HepG2 (cell line): Measurements from ENCODE around the gene ZFP64. TPM values are rescaled to one million over a fixed set of nuclear protein-coding genes. Genes with fewer than 3 reads are reported as not detected.

Experiments
- ATAC-seq: fragments of 200-7000 bp; cut with Tn5 transposase; 3 replicates; pipeline ENCODE4 v1.9.1; 2020; ENCODE audit warnings: mild to moderate bottlenecking, moderate library complexity
- BruUV-seq: library from RNA; stranded (reverse); fragments of 400-500 nt; replicated peaks from 2 replicates; lab custom pipeline; 2021; lab: Mats Ljungman, UMichigan
- CTCF ChIA-PET: fragments of 300-600 bp; formaldehyde crosslinking; extraction: SDS; loops from one replicate; lab custom pipeline; 2021; ENCODE audit warnings: low total read pairs, inconsistent platforms, low intra/inter-chr PET ratio; lab: Yijun Ruan, JAX
- POLR2A ChIA-PET: fragments of 350-600 bp; sonication (Branson Sonifier 250); formaldehyde crosslinking; loops from one replicate; lab custom pipeline; 2020; ENCODE audit warnings: antibody characterized with exemption, inconsistent platforms; lab: Yijun Ruan, JAX
- DNase-seq: peaks from one replicate; pipeline ENCODE4 v3.0.0-alpha.2; 2015; ENCODE audit warnings: low spot score
- FAIRE-seq: peaks from 3 replicates; lab custom pipeline; 2011; peaks lifted over from hg19 to GRCh38; lab: Jason Lieb, UNC
- H2AFZ ChIP-seq: one replicate; pipeline ENCODE4 v1.6.1; 2011; ENCODE audit warnings: low read length, inconsistent platforms
- H3K27ac ChIP-seq: fragments of 300-600 bp; 3 replicates; pipeline ENCODE4 v1.8.0; 2011; ENCODE audit warnings: mixed run types, mild to moderate bottlenecking, mixed read lengths, low read length, inconsistent platforms; ENCODE audit not compliant: insufficient read depth; ENCODE audit errors: extremely low read length
- H3K27me3 ChIP-seq, 2 experiments: fragments of 200-600 bp in 1 of 2; 2 replicates in 1 of 2; 3 replicates in 1 of 2; pipeline versions ENCODE4 v1.6.0 to v1.8.0; 2011; ENCODE audit warnings: low read length in 2 of 2, mild to moderate bottlenecking in 2 of 2, moderate library complexity in 2 of 2, inconsistent platforms in 1 of 2; ENCODE audit not compliant: insufficient read depth in 2 of 2, control insufficient read depth in 1 of 2
- H3K36me3 ChIP-seq, 2 experiments: fragments of 200-600 bp in 1 of 2; replicated peaks in 1 of 2; 2 replicates in 1 of 2; 3 replicates in 1 of 2; pipeline versions ENCODE4 v1.5.1 to v1.8.0; 2011; ENCODE audit warnings: low read length in 2 of 2, inconsistent platforms in 1 of 2; ENCODE audit not compliant: insufficient read depth in 2 of 2, control insufficient read depth in 1 of 2
- H3K4me1 ChIP-seq: 2 replicates; pipeline ENCODE4 v1.5.1; 2012; ENCODE audit warnings: low read length, inconsistent platforms; ENCODE audit not compliant: insufficient read depth
- H3K4me2 ChIP-seq: 2 replicates; pipeline ENCODE4 v1.6.0; 2011; ENCODE audit warnings: low read depth, low read length, inconsistent platforms
- H3K4me3 ChIP-seq, 3 experiments: fragments of 200-600 bp in 1 of 3; sonication (generic), shearing (Covaris generic) in 1 of 3; replicated peaks in 1 of 3; 2 replicates each; pipeline ENCODE4 v1.5.1; 2011 to 2016; ENCODE audit warnings: low read length in 3 of 3, inconsistent platforms in 2 of 3, low read depth in 2 of 3, mild to moderate bottlenecking in 2 of 3, control low read depth in 1 of 3, mixed read lengths in 1 of 3; ENCODE audit not compliant: insufficient read depth in 1 of 3
- H3K79me2 ChIP-seq: one replicate; pipeline ENCODE4 v1.6.1; 2011; ENCODE audit warnings: low read length, inconsistent platforms; ENCODE audit not compliant: insufficient read depth
- H3K9ac ChIP-seq: 2 replicates; pipeline ENCODE4 v1.6.0; 2011; ENCODE audit warnings: mild to moderate bottlenecking, low read depth, low read length, inconsistent platforms; ENCODE audit not compliant: insufficient read depth
- H3K9me3 ChIP-seq: 2 replicates; pipeline ENCODE4 v1.5.1; 2012; ENCODE audit warnings: mild to moderate bottlenecking, low read length
- H4K20me1 ChIP-seq: 2 replicates; pipeline ENCODE4 v1.6.0; 2011; ENCODE audit warnings: inconsistent platforms, mild to moderate bottlenecking, low read length, moderate library complexity; ENCODE audit not compliant: insufficient read depth
- CCDC6 ChIP-seq: sonication (generic); formaldehyde crosslinking; IDR thresholded peaks from 2 replicates; pipeline ENCODE4 v1.8.1; 2022; ENCODE audit warnings: mild to moderate bottlenecking, missing genetic modification reagents, moderate library complexity
- DNMT3B ChIP-seq: conservative IDR thresholded peaks from 2 replicates; pipeline ENCODE4 v1.6.1; 2016; ENCODE audit warnings: missing biosample characterization, control low read depth
- GFI1 ChIP-seq: sonication (generic); formaldehyde crosslinking; IDR thresholded peaks from 2 replicates; pipeline ENCODE4 v1.5.0; 2020; ENCODE audit warnings: missing genetic modification reagents, mild to moderate bottlenecking, borderline replicate concordance
- HDAC2 ChIP-seq: sonication (generic); formaldehyde crosslinking; IDR thresholded peaks from 2 replicates; pipeline ENCODE4 v1.4.0; 2020; ENCODE audit warnings: missing genetic modification reagents
- MED13 ChIP-seq: sonication (generic); formaldehyde crosslinking; IDR thresholded peaks from 2 replicates; pipeline ENCODE4 v1.5.0; 2020; ENCODE audit warnings: missing genetic modification reagents
- MIER2 ChIP-seq: IDR thresholded peaks from 2 replicates; pipeline ENCODE4 v1.6.1; 2016; ENCODE audit warnings: missing biosample characterization, missing genetic modification reagents
- RCOR2 ChIP-seq: IDR thresholded peaks from 2 replicates; pipeline ENCODE4 v1.6.1; 2016; ENCODE audit warnings: missing biosample characterization, missing genetic modification reagents
- ZFY ChIP-seq: sonication (generic); formaldehyde crosslinking; IDR thresholded peaks from 2 replicates; pipeline ENCODE4 v1.4.0; 2020; ENCODE audit warnings: missing genetic modification reagents
- WGBS: methylation state at CpG from one replicate; pipeline ENCODE4 v1.1.6; 2017; ENCODE audit warnings: low lambda C conversion rate; 5-methylcytosine and 5-hydroxymethylcytosine counted together
- in situ Hi-C: cut with HindIII; loops from 2 replicates; pipeline ENCODE4 v1.10.0; 2017; ENCODE audit warnings: low pct_unique_long_range_greater_than_20kb; ENCODE audit not compliant: extremely low pct_ligation_motif_present
- intact Hi-C: fragments of 100-400 bp; cut with micrococcal nuclease; formaldehyde crosslinking; loops from one replicate; pipeline ENCODE4 v1.10.0; 2022; ENCODE audit not compliant: unreplicated experiment
- polyA plus RNA-seq, 8 experiments: library from polyadenylated mRNA; depleted of rRNA in 3 of 8; stranded (reverse) in 7 of 8; unstranded in 1 of 8; fragments of >200 nt; fragmentation: Illumina TruSeq in 4 of 8; extraction: Trizol in 4 of 8; gene quantifications; 2 replicates each; pipeline versions ENCODE4 v1.2.1 to v1.2.3, GENCODE V29; 2011 to 2016; ENCODE audit warnings: low read depth in 4 of 8, missing spikeins in 1 of 8, mixed read lengths in 1 of 8; ENCODE audit not compliant: insufficient read depth in 1 of 8
- total RNA-seq, 5 experiments: library from RNA; depleted of rRNA; stranded (reverse); fragments of >200 nt; fragmentation: Illumina TruSeq; extraction: Trizol; gene quantifications; 2 replicates each; pipeline ENCODE4 v1.2.3, GENCODE V29; 2016; ENCODE audit warnings: low read depth in 1 of 5
- TF ChIP-seq, protein P1 (sequence below): IDR thresholded peaks from 2 replicates; pipeline ENCODE4 v1.6.1; 2016
- TF ChIP-seq, protein P2 (sequence below): sonication (generic); formaldehyde crosslinking; IDR thresholded peaks from 2 replicates; pipeline ENCODE4 v1.4.0; 2020; ENCODE audit warnings: missing genetic modification reagents
- TF ChIP-seq, protein P3 (sequence below): sonication (generic); formaldehyde crosslinking; IDR thresholded peaks from 2 replicates; pipeline ENCODE4 v1.4.0; 2020; ENCODE audit warnings: missing genetic modification reagents

Gene ZFP64
- total and polyA plus RNA-seq, 2 of the 13 experiments (the other 11 are each of a cell fraction or from before 2014, with no cell fraction given), result 12.0 to 24.3 TPM

DNA sequence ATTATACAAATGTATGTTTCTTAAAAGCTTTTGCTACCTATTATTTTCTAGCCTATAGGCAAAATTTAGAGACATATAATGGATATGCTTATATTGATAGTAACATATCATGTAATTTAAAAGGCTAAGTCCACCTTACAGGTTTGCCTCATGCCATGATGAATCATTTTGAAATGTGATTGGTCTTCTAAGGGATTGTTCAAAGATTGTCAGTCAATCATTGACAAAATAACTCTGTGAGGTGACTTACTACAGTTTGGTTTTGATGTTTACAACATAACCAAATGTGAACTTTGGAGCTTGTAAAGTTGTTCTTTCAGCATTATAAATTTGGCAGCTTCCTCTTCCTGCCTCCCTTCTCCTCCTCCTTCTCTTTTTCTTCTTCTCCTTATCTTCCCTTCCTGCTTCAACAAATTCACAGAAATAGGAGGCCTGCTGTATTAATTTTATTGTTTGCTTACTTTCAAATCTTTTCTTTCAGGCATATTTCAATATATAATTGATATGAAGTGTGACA lies 39.7 kb upstream of the ZFP64 start (continued):
- TF ChIP-seq, protein P1, sequence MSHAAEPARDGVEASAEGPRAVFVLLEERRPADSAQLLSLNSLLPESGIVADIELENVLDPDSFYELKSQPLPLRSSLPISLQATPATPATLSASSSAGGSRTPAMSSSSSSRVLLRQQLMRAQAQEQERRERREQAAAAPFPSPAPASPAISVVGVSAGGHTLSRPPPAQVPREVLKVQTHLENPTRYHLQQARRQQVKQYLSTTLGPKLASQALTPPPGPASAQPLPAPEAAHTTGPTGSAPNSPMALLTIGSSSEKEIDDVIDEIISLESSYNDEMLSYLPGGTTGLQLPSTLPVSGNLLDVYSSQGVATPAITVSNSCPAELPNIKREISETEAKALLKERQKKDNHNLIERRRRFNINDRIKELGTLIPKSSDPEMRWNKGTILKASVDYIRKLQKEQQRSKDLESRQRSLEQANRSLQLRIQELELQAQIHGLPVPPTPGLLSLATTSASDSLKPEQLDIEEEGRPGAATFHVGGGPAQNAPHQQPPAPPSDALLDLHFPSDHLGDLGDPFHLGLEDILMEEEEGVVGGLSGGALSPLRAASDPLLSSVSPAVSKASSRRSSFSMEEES (CRISPR knock-in tag), result peak; percentile 48; the same call in 1 of the 2 replicates
- 0 out of 2 replicates have a peak, but pooled peaks have one; percentile 34 for TF ChIP-seq HDAC2 (CRISPR knock-in tag)
- TF ChIP-seq RCOR2 (CRISPR knock-in tag), result peak; percentile 81; the same call in 1 of the 2 replicates
- TF ChIP-seq MIER2 (CRISPR knock-in tag), result no peak
- no peak for TF ChIP-seq GFI1 (CRISPR knock-in tag)
- no peak for TF ChIP-seq ZFY (CRISPR knock-in tag)
- TF ChIP-seq, all 625 proteins: peak for 99

DNA sequence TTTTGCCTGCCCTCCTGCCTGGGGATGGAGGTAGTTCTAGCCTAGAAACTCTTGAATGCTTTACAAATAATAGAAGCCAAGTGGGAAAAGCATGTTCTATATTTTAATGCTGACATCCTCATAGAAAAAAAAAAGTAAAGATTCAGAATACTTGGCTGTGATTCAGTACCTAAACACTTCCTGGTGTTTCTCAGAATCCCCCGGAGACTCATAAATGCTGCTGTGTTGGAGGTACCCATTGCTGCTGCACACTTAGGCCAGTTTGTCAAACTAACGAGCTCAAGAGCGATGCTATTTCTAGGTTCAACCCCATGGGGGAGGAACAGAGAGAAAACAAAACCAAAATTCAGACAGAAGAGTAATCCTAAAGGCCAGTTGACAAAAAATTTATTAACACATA lies 38.8 kb upstream of the ZFP64 start:
- Histone ChIP-seq H3K27ac (peak overlapping the region; percentile 46), H3K4me2 (no peak overlapping the region), H3K9ac (no peak overlapping the region), H3K79me2 (no peaks in the 10 kb centered on the region), H3K4me1 (peaks cover 53% of the 10 kb centered on the region), H4K20me1 (no peaks in the 10 kb centered on the region), H3K36me3 (no peaks in the 10 kb centered on the region), H3K27me3 (no peaks in the 10 kb centered on the region), H3K4me3 (no peak overlapping the region)
- intact Hi-C loops, result no loop called here
- POLR2A ChIA-PET, result interaction anchor here (1.4 to 1.5 kb wide), 2 partner anchors 39 to 1349 kb away, joined by 3 to 22 read pairs; partner anchors contain the start of gene ZFP64
- no peak for ATAC-seq
- 91% methylated on average over 3 of the region's 3 CpGs for WGBS
- TF ChIP-seq CCDC6 (CRISPR knock-in tag) (no peak), MED13 (no peak), DNMT3B (CRISPR knock-in tag) (0 out of 2 replicates have a peak, but pooled peaks have one; percentile 13)
- TF ChIP-seq, protein P2, sequence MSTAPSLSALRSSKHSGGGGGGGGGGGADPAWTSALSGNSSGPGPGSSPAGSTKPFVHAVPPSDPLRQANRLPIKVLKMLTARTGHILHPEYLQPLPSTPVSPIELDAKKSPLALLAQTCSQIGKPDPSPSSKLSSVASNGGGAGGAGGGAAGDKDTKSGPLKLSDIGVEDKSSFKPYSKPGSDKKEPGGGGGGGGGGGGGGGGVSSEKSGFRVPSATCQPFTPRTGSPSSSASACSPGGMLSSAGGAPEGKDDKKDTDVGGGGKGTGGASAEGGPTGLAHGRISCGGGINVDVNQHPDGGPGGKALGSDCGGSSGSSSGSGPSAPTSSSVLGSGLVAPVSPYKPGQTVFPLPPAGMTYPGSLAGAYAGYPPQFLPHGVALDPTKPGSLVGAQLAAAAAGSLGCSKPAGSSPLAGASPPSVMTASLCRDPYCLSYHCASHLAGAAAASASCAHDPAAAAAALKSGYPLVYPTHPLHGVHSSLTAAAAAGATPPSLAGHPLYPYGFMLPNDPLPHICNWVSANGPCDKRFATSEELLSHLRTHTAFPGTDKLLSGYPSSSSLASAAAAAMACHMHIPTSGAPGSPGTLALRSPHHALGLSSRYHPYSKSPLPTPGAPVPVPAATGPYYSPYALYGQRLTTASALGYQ (CRISPR knock-in tag), result 0 out of 2 replicates have a peak, but pooled peaks have one; percentile 2
- TF ChIP-seq, protein P3, sequence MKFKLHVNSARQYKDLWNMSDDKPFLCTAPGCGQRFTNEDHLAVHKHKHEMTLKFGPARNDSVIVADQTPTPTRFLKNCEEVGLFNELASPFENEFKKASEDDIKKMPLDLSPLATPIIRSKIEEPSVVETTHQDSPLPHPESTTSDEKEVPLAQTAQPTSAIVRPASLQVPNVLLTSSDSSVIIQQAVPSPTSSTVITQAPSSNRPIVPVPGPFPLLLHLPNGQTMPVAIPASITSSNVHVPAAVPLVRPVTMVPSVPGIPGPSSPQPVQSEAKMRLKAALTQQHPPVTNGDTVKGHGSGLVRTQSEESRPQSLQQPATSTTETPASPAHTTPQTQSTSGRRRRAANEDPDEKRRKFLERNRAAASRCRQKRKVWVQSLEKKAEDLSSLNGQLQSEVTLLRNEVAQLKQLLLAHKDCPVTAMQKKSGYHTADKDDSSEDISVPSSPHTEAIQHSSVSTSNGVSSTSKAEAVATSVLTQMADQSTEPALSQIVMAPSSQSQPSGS, result no peak
- TF ChIP-seq, all 625 proteins: peak for 2
- no TSS peak for BruUV-seq
- Histone ChIP-seq H3K9me3 (peaks cover 9% of the 10 kb centered on the region), H2AFZ (peak overlapping the region; percentile 15)
- in situ Hi-C loops, result no loop called here
- FAIRE-seq (no peak), DNase-seq (no peak)
- CTCF ChIA-PET, result no interaction called here
